Hepatocyte (in vitro differentiated cells): ENCODE data around the gene LCLAT1. TPM values are rescaled to one million over a fixed set of nuclear protein-coding genes. Genes with fewer than 3 reads are reported as not detected.

ENCODE experiments used
- DNase-seq: peaks from one replicate; pipeline ENCODE4 v3.0.0-alpha.2; 2016; ENCODE audit warnings: low spot score
- H2AFZ ChIP-seq: fragments of 200-600 bp; sonication (generic); 2 replicates; pipeline ENCODE4 v1.6.0; 2016; ENCODE audit warnings: antibody characterized with exemption, mild to moderate bottlenecking
- H3K27ac ChIP-seq: fragments of 200-600 bp; sonication (generic); 2 replicates; pipeline ENCODE4 v1.5.1; 2016; ENCODE audit warnings: mild to moderate bottlenecking
- H3K27me3 ChIP-seq: fragments of 200-600 bp; sonication (generic); 2 replicates; pipeline ENCODE4 v1.6.1; 2016
- H3K36me3 ChIP-seq: fragments of 200-600 bp; sonication (generic); replicated peaks from 2 replicates; pipeline ENCODE4 v1.5.1; 2016; ENCODE audit warnings: low read depth; ENCODE audit not compliant: insufficient read depth
- H3K4me1 ChIP-seq: fragments of 200-600 bp; sonication (generic); 2 replicates; pipeline ENCODE4 v1.5.1; 2016; ENCODE audit warnings: mild to moderate bottlenecking, moderate library complexity; ENCODE audit not compliant: insufficient read depth
- H3K4me2 ChIP-seq: fragments of 200-600 bp; sonication (generic); 2 replicates; pipeline ENCODE4 v1.6.0; 2016
- H3K4me3 ChIP-seq: fragments of 200-600 bp; sonication (generic); 2 replicates; pipeline ENCODE4 v1.5.1; 2016; ENCODE audit warnings: mild to moderate bottlenecking
- H3K79me2 ChIP-seq: fragments of 200-600 bp; sonication (generic); 2 replicates; pipeline ENCODE4 v1.6.0; 2017; ENCODE audit warnings: mild to moderate bottlenecking
- H3K9me2 ChIP-seq: fragments of 200-600 bp; sonication (generic); replicated peaks from 2 replicates; pipeline ENCODE4 v1.6.0; 2017; ENCODE audit warnings: mild to moderate bottlenecking; ENCODE audit not compliant: insufficient read depth
- H3K9me3 ChIP-seq: fragments of 200-600 bp; sonication (generic); 2 replicates; pipeline ENCODE4 v1.5.1; 2016; ENCODE audit warnings: low read depth, mild to moderate bottlenecking
- H4K20me1 ChIP-seq: fragments of 200-600 bp; sonication (generic); 2 replicates; pipeline ENCODE4 v1.6.0; 2016; ENCODE audit warnings: mild to moderate bottlenecking; ENCODE audit not compliant: insufficient read depth, poor library complexity, severe bottlenecking
- CTCF ChIP-seq: fragments of 200-600 bp; sonication (generic); IDR thresholded peaks from 2 replicates; pipeline ENCODE4 v1.5.1; 2016; ENCODE audit warnings: antibody characterized with exemption, mild to moderate bottlenecking; ENCODE audit not compliant: poor library complexity
- EZH2 ChIP-seq: fragments of 200-600 bp; sonication (generic); IDR thresholded peaks from 2 replicates; pipeline ENCODE4 v1.6.1; 2016; ENCODE audit warnings: antibody characterized with exemption, mild to moderate bottlenecking, borderline replicate concordance
- EZH2phosphoT487 ChIP-seq: fragments of 200-600 bp; sonication (generic); IDR thresholded peaks from one replicate; pipeline ENCODE4 v1.6.1; 2018; ENCODE audit warnings: antibody characterized with exemption, mild to moderate bottlenecking, low read depth, moderate library complexity; ENCODE audit not compliant: unreplicated experiment, severe bottlenecking
- WGBS: methylation state at CpG from one replicate; pipeline ENCODE4 v1.1.6; 2016; ENCODE audit warnings: low lambda C conversion rate; ENCODE audit errors: missing lambda C conversion rate; 5-methylcytosine and 5-hydroxymethylcytosine counted together
- polyA plus RNA-seq: library from polyadenylated mRNA; unstranded; fragments of >200 nt; fragmentation: Nextera tagmentation; extraction: Ambion mirVana; gene quantifications from 2 replicates; pipeline ENCODE4 v1.2.1, GENCODE V29; 2016
- total RNA-seq: library from RNA; depleted of rRNA; stranded (reverse); fragments of >200 nt; gene quantifications from 2 replicates; pipeline ENCODE4 v1.2.3, GENCODE V29; 2014

The LCLAT1 gene
- total and polyA plus RNA-seq, 2 experiments from 2014 or later: 10.1 to 15.4 TPM

GRCh38 chr2:30662268-30663131 is 215.5 kb downstream of the LCLAT1 start:
- Histone ChIP-seq H3K27me3 (no peaks in the 10 kb centered on the region), H3K9me2 (no peaks in the 10 kb centered on the region), H3K4me3 (no peak overlapping the region), H2AFZ (no peak overlapping the region), H3K36me3 (no peaks in the 10 kb centered on the region), H3K4me1 (no peaks in the 10 kb centered on the region), H4K20me1 (no peaks in the 10 kb centered on the region), H3K4me2 (no peak overlapping the region), H3K27ac (no peak overlapping the region), H3K9me3 (peaks cover 1% of the 10 kb centered on the region), H3K79me2 (no peaks in the 10 kb centered on the region)
- 62% methylated on average over 12 of the region's 12 CpGs for WGBS
- TF ChIP-seq EZH2phosphoT487: no peak
- TF ChIP-seq EZH2: no peak
- TF ChIP-seq CTCF: no peak
- peak; percentile 28 for DNase-seq

GRCh38 chr2:30663321-30663720 is 216.3 kb downstream of the LCLAT1 start:
- no peaks in the 10 kb centered on the region for H3K4me1 ChIP-seq
- TF ChIP-seq EZH2phosphoT487: no peak
- no peak for TF ChIP-seq EZH2
- no peak for TF ChIP-seq CTCF
- no peaks in the 10 kb centered on the region for H3K36me3 ChIP-seq
- no peaks in the 10 kb centered on the region for H4K20me1 ChIP-seq
- H3K4me3 ChIP-seq: no peak overlapping the region
- no peaks in the 10 kb centered on the region for H3K9me2 ChIP-seq
- no peaks in the 10 kb centered on the region for H3K27me3 ChIP-seq
- WGBS: 79% methylated on average over 4 of the region's 4 CpGs
- H2AFZ ChIP-seq: no peak overlapping the region
- no peaks in the 10 kb centered on the region for H3K79me2 ChIP-seq
- H3K9me3 ChIP-seq: peaks cover 4% of the 10 kb centered on the region
- no peak overlapping the region for H3K27ac ChIP-seq
- no peak overlapping the region for H3K4me2 ChIP-seq
- DNase-seq: no peak

GRCh38 chr2:30663806-30664205 is 216.8 kb downstream of the LCLAT1 start:
- 96% methylated on average over 3 of the region's 3 CpGs for WGBS
- no peaks in the 10 kb centered on the region for H3K9me2 ChIP-seq

More at GRCh38 chr2:30663806-30664205, 216.8 kb downstream of the LCLAT1 start:
- Histone ChIP-seq H3K27ac (no peak overlapping the region), H3K4me3 (no peak overlapping the region), H4K20me1 (no peaks in the 10 kb centered on the region), H3K36me3 (no peaks in the 10 kb centered on the region), H3K4me1 (no peaks in the 10 kb centered on the region), H3K79me2 (no peaks in the 10 kb centered on the region), H3K27me3 (no peaks in the 10 kb centered on the region), H2AFZ (no peak overlapping the region), H3K4me2 (no peak overlapping the region), H3K9me3 (peaks cover 4% of the 10 kb centered on the region)
- TF ChIP-seq CTCF: no peak
- TF ChIP-seq EZH2phosphoT487: no peak
- no peak for TF ChIP-seq EZH2
- no peak for DNase-seq
